GM12878 (cell line): ENCODE results near the gene FAM200B.

Experiments used
- NR2C1 ChIP-seq: fragments of 450-650 bp; IDR thresholded peaks from 2 replicates; pipeline ENCODE4 v1.6.1; 2017; ENCODE audit warnings: antibody characterized with exemption, mild to moderate bottlenecking, moderate library complexity
- POLR2A ChIP-seq: IDR thresholded peaks from 2 replicates; pipeline ENCODE4 v1.6.1; 2011; ENCODE audit warnings: low read depth, mild to moderate bottlenecking, low read length
- POLR2AphosphoS5 ChIP-seq: IDR thresholded peaks from 2 replicates; pipeline ENCODE4 v1.6.1; 2011; ENCODE audit warnings: mild to moderate bottlenecking, low read length, inconsistent platforms
- RCOR1 ChIP-seq: conservative IDR thresholded peaks from 2 replicates; pipeline ENCODE4 v1.6.1; 2012; ENCODE audit warnings: low read depth, low read length, improper control_type of control experiment
- TF ChIP-seq, protein P1 (sequence below), 3 experiments: IDR thresholded peaks in 2 of 3; conservative IDR thresholded peaks in 1 of 3; 2 replicates each; pipeline ENCODE4 v1.5.1; 2011; ENCODE audit warnings: low read depth in 3 of 3, low read length in 3 of 3, mild to moderate bottlenecking in 3 of 3, control low read depth in 2 of 3, moderate library complexity in 2 of 3, inconsistent platforms in 1 of 3, mixed read lengths in 1 of 3; ENCODE audit not compliant: control insufficient read depth in 2 of 3, insufficient read depth in 1 of 3; ENCODE audit errors: extremely low read depth in 1 of 3

- TF ChIP-seq, protein P1, sequence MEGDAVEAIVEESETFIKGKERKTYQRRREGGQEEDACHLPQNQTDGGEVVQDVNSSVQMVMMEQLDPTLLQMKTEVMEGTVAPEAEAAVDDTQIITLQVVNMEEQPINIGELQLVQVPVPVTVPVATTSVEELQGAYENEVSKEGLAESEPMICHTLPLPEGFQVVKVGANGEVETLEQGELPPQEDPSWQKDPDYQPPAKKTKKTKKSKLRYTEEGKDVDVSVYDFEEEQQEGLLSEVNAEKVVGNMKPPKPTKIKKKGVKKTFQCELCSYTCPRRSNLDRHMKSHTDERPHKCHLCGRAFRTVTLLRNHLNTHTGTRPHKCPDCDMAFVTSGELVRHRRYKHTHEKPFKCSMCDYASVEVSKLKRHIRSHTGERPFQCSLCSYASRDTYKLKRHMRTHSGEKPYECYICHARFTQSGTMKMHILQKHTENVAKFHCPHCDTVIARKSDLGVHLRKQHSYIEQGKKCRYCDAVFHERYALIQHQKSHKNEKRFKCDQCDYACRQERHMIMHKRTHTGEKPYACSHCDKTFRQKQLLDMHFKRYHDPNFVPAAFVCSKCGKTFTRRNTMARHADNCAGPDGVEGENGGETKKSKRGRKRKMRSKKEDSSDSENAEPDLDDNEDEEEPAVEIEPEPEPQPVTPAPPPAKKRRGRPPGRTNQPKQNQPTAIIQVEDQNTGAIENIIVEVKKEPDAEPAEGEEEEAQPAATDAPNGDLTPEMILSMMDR (IDR thresholded peaks at IDR 0.05 in 2 of 3, conservative IDR thresholded peaks at IDR 0.05 in 1 of 3; ENCODE audit: control insufficient read depth in 2 of 3, extremely low read depth in 1 of 3, insufficient read depth in 1 of 3, low read depth in 3 of 3, low read length in 3 of 3), result no peak
- TF ChIP-seq POLR2A (no peak), POLR2AphosphoS5 (no peak), NR2C1 (no peak), RCOR1 (no peak)
Observed at GRCh38 chr4:15682242-15683142, 865 bp downstream of the FAM200B start.
